ENCODE data around the gene HILPDA. TPM values are rescaled to one million over a fixed set of nuclear protein-coding genes. Genes with fewer than 3 reads are reported as not detected.

Gene HILPDA
- 12.2 and 14.1 TPM in 2 replicates for total RNA-seq

GRCh38 chr7:128455543-128456254 is at the start of gene HILPDA:
Gene HILPDA (plus strand): TSS chr7:128455878. CDS start chr7:128457269, 1,391 bp downstream.

GRCh38 chr7:128409596-128410450 is 45.9 kb upstream of the HILPDA start, which contains the start of gene IMPDH1:
Gene IMPDH1 (minus strand): TSS chr7:128409982. CDS start chr7:128409901, 81 bp downstream.

GRCh38 chr7:128476402-128477335 is 21.0 kb downstream of the HILPDA start, which contains the start of gene METTL2B:
Gene METTL2B (plus strand): TSS chr7:128476748. CDS start chr7:128476766, 18 bp downstream.

Small RNA genes within 50 kb of the gene (small RNA-seq; reads per million reads assigned to genes)
- not detected for gene AC010655.1
- not detected for gene AC010655.2
- gene RF00017: not detected
- gene RNU7-54P: not detected

Other genes starting within 250 kb of the HILPDA start
- gene LEP, start 214.6 kb upstream of the HILPDA start, total RNA-seq: 0.11 TPM in 1 of 2 replicates, not detected in the other
- gene RBM28, start 112.0 kb upstream of the HILPDA start, total RNA-seq: 15.7 and 16.1 TPM in 2 replicates
- gene PRRT4, start 94.2 kb upstream of the HILPDA start, total RNA-seq: 0.11 TPM in 1 of 2 replicates, not detected in the other
- 31.2 and 36.2 TPM in 2 replicates for gene IMPDH1, start 45.9 kb upstream of the HILPDA start, total RNA-seq
- gene METTL2B, start 20.9 kb downstream of the HILPDA start, total RNA-seq: 29.9 and 35.1 TPM in 2 replicates
- gene GARIN1A, start 216.4 kb downstream of the HILPDA start, total RNA-seq: 2.2 and 2.7 TPM in 2 replicates

All from articular chondrocyte of knee joint (primary cell).